IMR-90 (cell line): ENCODE results near the gene RNF32. TPM values are rescaled to one million over a fixed set of nuclear protein-coding genes. Genes with fewer than 3 reads are reported as not detected.

Experiments
- ATAC-seq: fragments of 200-7000 bp; cut with Tn5 transposase; 2 replicates; pipeline ENCODE4 v1.9.1; 2020; ENCODE audit warnings: low read depth, mild to moderate bottlenecking, moderate library complexity
- BruUV-seq: library from RNA; stranded (reverse); fragments of 400-500 nt; replicated peaks from 2 replicates; lab custom pipeline; 2021; lab: Mats Ljungman, UMichigan
- CTCF ChIA-PET: fragments of 300-600 bp; formaldehyde crosslinking; extraction: SDS; loops from one replicate; lab custom pipeline; 2021; ENCODE audit warnings: antibody characterized with exemption; lab: Yijun Ruan, JAX
- POLR2A ChIA-PET: fragments of 300-600 bp; sonication (Branson Sonifier 250); formaldehyde crosslinking; loops from one replicate; lab custom pipeline; 2022; ENCODE audit warnings: antibody characterized with exemption; ENCODE audit not compliant: unreplicated experiment; lab: Charles Lee
- DNase-seq: peaks from one replicate; pipeline ENCODE4 v3.0.0; 2013
- H2AFZ ChIP-seq: replicated peaks from 2 replicates; pipeline ENCODE3; 2013; ENCODE audit warnings: low read length, mild to moderate bottlenecking; ENCODE audit not compliant: poor library complexity
- H2AK5ac ChIP-seq: 2 replicates; pipeline ENCODE4 v1.6.1; 2013; ENCODE audit warnings: low read depth, low read length, inconsistent platforms
- H2AK9ac ChIP-seq: replicated peaks from 2 replicates; pipeline ENCODE3; 2013; ENCODE audit warnings: mild to moderate bottlenecking, low read depth, low read length, moderate library complexity; ENCODE audit not compliant: poor library complexity
- H2BK120ac ChIP-seq: 2 replicates; pipeline ENCODE4 v1.6.1; 2013; ENCODE audit warnings: low read depth, low read length, inconsistent platforms
- H2BK15ac ChIP-seq: 3 replicates; pipeline ENCODE4 v1.6.1; 2013; ENCODE audit warnings: low read depth, low read length, inconsistent platforms
- H2BK20ac ChIP-seq: 2 replicates; pipeline ENCODE4 v1.6.1; 2013; ENCODE audit warnings: low read depth, mild to moderate bottlenecking, inconsistent platforms, low read length, moderate library complexity
- H2BK5ac ChIP-seq: 2 replicates; pipeline ENCODE4 v1.6.1; 2013; ENCODE audit warnings: mild to moderate bottlenecking, low read depth, low read length, inconsistent platforms; ENCODE audit not compliant: poor library complexity, severe bottlenecking
- H3K14ac ChIP-seq: replicated peaks from 2 replicates; pipeline ENCODE4 v1.6.1; 2013; ENCODE audit warnings: low read depth, low read length, inconsistent platforms
- H3K18ac ChIP-seq: 2 replicates; pipeline ENCODE4 v1.6.1; 2013; ENCODE audit warnings: low read depth, low read length, control low read depth
- H3K23ac ChIP-seq: 2 replicates; pipeline ENCODE4 v1.6.1; 2013; ENCODE audit warnings: low read depth, low read length, inconsistent platforms
- H3K27ac ChIP-seq: 2 replicates; pipeline ENCODE4 v1.5.1; 2013; ENCODE audit warnings: mild to moderate bottlenecking, control low read depth, low read length; ENCODE audit not compliant: insufficient read depth
- H3K27me3 ChIP-seq: 2 replicates; pipeline ENCODE4 v1.6.1; 2013; ENCODE audit warnings: low read length; ENCODE audit not compliant: control insufficient read depth, insufficient read depth
- H3K36me3 ChIP-seq: 2 replicates; pipeline ENCODE4 v1.6.1; 2013; ENCODE audit warnings: low read length, mixed read lengths; ENCODE audit not compliant: control insufficient read depth, insufficient read depth
- H3K4ac ChIP-seq: 2 replicates; pipeline ENCODE4 v1.6.1; 2013; ENCODE audit warnings: low read depth, low read length, inconsistent platforms
- H3K4me1 ChIP-seq: 2 replicates; pipeline ENCODE4 v1.6.1; 2013; ENCODE audit warnings: low read length, mixed read lengths; ENCODE audit not compliant: control insufficient read depth, insufficient read depth
- H3K4me2 ChIP-seq: 2 replicates; pipeline ENCODE4 v1.6.1; 2013; ENCODE audit warnings: low read depth, mild to moderate bottlenecking, control low read depth, low read length, moderate library complexity
- H3K4me3 ChIP-seq: 2 replicates; pipeline ENCODE4 v1.5.1; 2013; ENCODE audit warnings: low read depth, mild to moderate bottlenecking, control low read depth, low read length, moderate library complexity; ENCODE audit not compliant: insufficient read depth
- H3K56ac ChIP-seq: 2 replicates; pipeline ENCODE4 v1.6.1; 2013; ENCODE audit warnings: low read length, inconsistent platforms; ENCODE audit not compliant: insufficient read depth; ENCODE audit errors: extremely low read depth
- H3K79me1 ChIP-seq, 2 experiments: 2 replicates each; pipeline ENCODE4 v1.6.1; 2013; ENCODE audit warnings: low read length in 2 of 2, inconsistent platforms in 1 of 2, low read depth in 1 of 2
- H3K9ac ChIP-seq: 2 replicates; pipeline ENCODE4 v1.6.1; 2013; ENCODE audit warnings: low read depth, low read length, control low read depth
- H3K9me1 ChIP-seq: 2 replicates; pipeline ENCODE4 v1.6.1; 2013; ENCODE audit warnings: low read length, inconsistent platforms; ENCODE audit not compliant: insufficient read depth
- H3K9me3 ChIP-seq: 2 replicates; pipeline ENCODE4 v1.6.1; 2013; ENCODE audit warnings: low read length; ENCODE audit not compliant: control insufficient read depth, insufficient read depth
- H4K20me1 ChIP-seq: 2 replicates; pipeline ENCODE4 v1.6.1; 2013; ENCODE audit warnings: low read length, inconsistent platforms; ENCODE audit not compliant: insufficient read depth
- H4K5ac ChIP-seq: 2 replicates; pipeline ENCODE4 v1.6.1; 2013; ENCODE audit warnings: mild to moderate bottlenecking, low read depth, low read length, control low read depth
- H4K8ac ChIP-seq, 2 experiments: 2 replicates each; pipeline ENCODE4 v1.6.1; 2013; ENCODE audit warnings: low read depth in 2 of 2, low read length in 2 of 2, control low read depth in 1 of 2, inconsistent platforms in 1 of 2
- H4K91ac ChIP-seq: 2 replicates; pipeline ENCODE4 v1.6.1; 2013; ENCODE audit warnings: low read depth, low read length, inconsistent platforms; ENCODE audit not compliant: insufficient read depth
- BHLHE40 ChIP-seq: fragments of 150-350 bp; IDR thresholded peaks from 2 replicates; pipeline ENCODE4 v1.6.1; 2016; ENCODE audit warnings: mild to moderate bottlenecking, low read depth, low read length
- CEBPB ChIP-seq: IDR thresholded peaks from 2 replicates; pipeline ENCODE4 v1.6.1; 2012; ENCODE audit warnings: low read depth, low read length, improper control_type of control experiment
- CHD1 ChIP-seq: IDR thresholded peaks from 2 replicates; pipeline ENCODE4 v1.6.1; 2012; ENCODE audit warnings: low read depth, low read length, improper control_type of control experiment
- ELK1 ChIP-seq: fragments of 150-350 bp; IDR thresholded peaks from 2 replicates; pipeline ENCODE4 v1.6.1; 2016; ENCODE audit warnings: low read depth, mild to moderate bottlenecking, low read length, moderate library complexity, borderline replicate concordance
- FOS ChIP-seq: fragments of 150-350 bp; IDR thresholded peaks from 2 replicates; pipeline ENCODE4 v1.6.1; 2016; ENCODE audit warnings: low read depth, low read length
- MAFK ChIP-seq: IDR thresholded peaks from 2 replicates; pipeline ENCODE4 v1.6.1; 2012; ENCODE audit warnings: low read depth, low read length, improper control_type of control experiment
- MAZ ChIP-seq: IDR thresholded peaks from 2 replicates; pipeline ENCODE4 v1.6.1; 2012; ENCODE audit warnings: low read depth, mild to moderate bottlenecking, low read length, improper control_type of control experiment, moderate library complexity, borderline replicate concordance
- MXI1 ChIP-seq: IDR thresholded peaks from 2 replicates; pipeline ENCODE4 v1.6.1; 2012; ENCODE audit warnings: low read depth, mild to moderate bottlenecking, low read length, moderate library complexity, borderline replicate concordance
- NFE2L2 ChIP-seq: fragments of 150-350 bp; IDR thresholded peaks from 2 replicates; pipeline ENCODE4 v1.6.1; 2016; ENCODE audit warnings: low read depth, mild to moderate bottlenecking, low read length
- POLR2A ChIP-seq: IDR thresholded peaks from 2 replicates; pipeline ENCODE4 v1.6.1; 2012; ENCODE audit warnings: mild to moderate bottlenecking, low read depth, low read length
- RAD21 ChIP-seq: IDR thresholded peaks from 2 replicates; pipeline ENCODE4 v1.6.1; 2012; ENCODE audit warnings: low read length, improper control_type of control experiment
- RCOR1 ChIP-seq: IDR thresholded peaks from 2 replicates; pipeline ENCODE4 v1.6.1; 2012; ENCODE audit warnings: mild to moderate bottlenecking, low read length, improper control_type of control experiment; ENCODE audit not compliant: insufficient replicate concordance
- RFX5 ChIP-seq: IDR thresholded peaks from 2 replicates; pipeline ENCODE4 v1.8.0; 2012; ENCODE audit warnings: low read depth, mild to moderate bottlenecking, low read length, moderate library complexity
- SMC3 ChIP-seq: fragments of 150-350 bp; IDR thresholded peaks from 2 replicates; pipeline ENCODE4 v1.6.1; 2016; ENCODE audit warnings: low read depth, mild to moderate bottlenecking, antibody characterized with exemption, low read length, moderate library complexity
- USF2 ChIP-seq: fragments of 150-350 bp; IDR thresholded peaks from 2 replicates; pipeline ENCODE4 v1.6.1; 2017; ENCODE audit warnings: mild to moderate bottlenecking, antibody characterized with exemption, low read length, low read depth
- WGBS, 2 experiments: methylation state at CpG; one replicate each; pipeline versions ENCODE4 v1.1.5 to v1.1.7; 2013; ENCODE audit warnings: missing lambda C conversion rate in 2 of 2; ENCODE audit not compliant: insufficient read length in 1 of 2; ENCODE audit errors: extremely low coverage in 2 of 2; 5-methylcytosine and 5-hydroxymethylcytosine counted together
- dilution Hi-C: fragments of 300-500 bp; cut with HindIII; formaldehyde crosslinking; loops from one replicate; pipeline ENCODE4 v1.14.3; 2018; ENCODE audit warnings: low sequenced_read_pairs; ENCODE audit not compliant: unreplicated experiment
- in situ Hi-C: fragments of 300-500 bp; cut with MboI; formaldehyde crosslinking; loops from 3 replicates; pipeline ENCODE4 v1.14.3; 2019; ENCODE audit warnings: low sequenced_read_pairs, inconsistent platforms, mixed read lengths
- intact Hi-C: fragments of 100-400 bp; cut with micrococcal nuclease; formaldehyde crosslinking; loops from 2 replicates; pipeline ENCODE4 v1.10.0; 2022
- polyA plus RNA-seq, 3 experiments: library from polyadenylated mRNA; depleted of rRNA; stranded (reverse); fragments of >200 nt; gene quantifications; 2 replicates each; pipeline ENCODE4 v1.2.3, GENCODE V29; 2012; ENCODE audit warnings: low replicate concordance in 1 of 3
- total RNA-seq: library from RNA; depleted of rRNA; stranded (reverse); fragments of >200 nt; gene quantifications from 2 replicates; pipeline ENCODE4 v1.2.3, GENCODE V29; 2012
- TF ChIP-seq, protein P1 (sequence below): conservative IDR thresholded peaks from 2 replicates; pipeline ENCODE4 v1.5.1; 2012; ENCODE audit warnings: mild to moderate bottlenecking, low read depth, low read length, improper control_type of control experiment

RNF32 gene
- total and polyA plus RNA-seq, 2 of the 4 experiments (the other 2 are of a cell fraction) = 0.36 to 0.63 TPM

DNA sequence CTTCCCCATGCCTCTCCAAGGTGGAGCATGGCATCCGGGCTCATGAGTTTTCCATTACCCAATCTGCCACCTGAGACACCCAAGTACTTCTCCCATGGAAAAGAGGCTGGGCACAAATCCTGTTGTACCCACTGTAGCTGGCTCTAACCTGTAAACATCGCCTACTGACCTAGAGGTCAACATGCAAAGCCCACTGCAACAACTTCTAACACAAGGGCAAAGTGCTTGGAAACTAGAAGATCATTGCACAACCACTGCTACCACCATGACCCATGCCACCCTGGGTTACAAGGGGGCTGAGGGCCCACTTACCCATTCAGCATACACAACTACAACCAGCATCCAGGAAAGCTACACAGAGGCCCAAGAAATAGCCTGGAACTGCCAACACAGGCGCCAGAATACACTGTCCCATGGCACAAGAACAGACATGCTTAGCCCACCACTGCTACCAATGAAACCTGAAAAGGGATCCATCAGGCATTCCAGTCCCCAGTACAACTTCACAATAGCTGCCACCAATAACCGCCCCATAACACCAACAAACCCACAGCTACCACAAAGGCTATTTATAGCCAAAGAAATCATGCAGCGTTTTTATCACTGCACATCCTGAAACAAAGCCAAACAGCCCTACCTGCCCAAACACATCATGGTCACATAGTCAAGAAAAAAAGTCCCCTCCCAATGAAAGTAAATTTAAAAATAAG lies 63.4 kb downstream of the RNF32 start:
- H3K9ac ChIP-seq = no peak overlapping the region
- no peak overlapping the region for H4K91ac ChIP-seq
- no peaks in the 10 kb centered on the region for H3K79me1 ChIP-seq
- H3K9me3 ChIP-seq = peaks cover 5% of the 10 kb centered on the region; the same call in 1 of the 2 replicates
- no peak overlapping the region for H3K4ac ChIP-seq
- H2BK5ac ChIP-seq = no peak overlapping the region
- no peak overlapping the region for H3K27ac ChIP-seq
- no TSS peak for BruUV-seq
- H2BK120ac ChIP-seq = no peak overlapping the region
- dilution Hi-C loops = no loop called here
- H4K20me1 ChIP-seq = no peaks in the 10 kb centered on the region
- H3K36me3 ChIP-seq = no peaks in the 10 kb centered on the region
- no peak overlapping the region for H2BK15ac ChIP-seq
- no peak overlapping the region for H4K8ac ChIP-seq
- H3K56ac ChIP-seq = no peak overlapping the region
- no peak overlapping the region for H2BK20ac ChIP-seq
- H3K27me3 ChIP-seq = no peaks in the 10 kb centered on the region
- ATAC-seq (no peak), DNase-seq (no peak)
- H3K18ac ChIP-seq = no peak overlapping the region
- no peak overlapping the region for H3K14ac ChIP-seq
- H2AK5ac ChIP-seq = no peak overlapping the region
- H4K5ac ChIP-seq = no peak overlapping the region
- no peak for TF ChIP-seq RCOR1
- TF ChIP-seq FOS = no peak
- TF ChIP-seq USF2 = no peak
- no peak for TF ChIP-seq POLR2A
- no peak for TF ChIP-seq ELK1
- TF ChIP-seq MAZ = no peak
- TF ChIP-seq NFE2L2 = no peak
- no peak for TF ChIP-seq MAFK
- no peak for TF ChIP-seq SMC3
- TF ChIP-seq, protein P1, sequence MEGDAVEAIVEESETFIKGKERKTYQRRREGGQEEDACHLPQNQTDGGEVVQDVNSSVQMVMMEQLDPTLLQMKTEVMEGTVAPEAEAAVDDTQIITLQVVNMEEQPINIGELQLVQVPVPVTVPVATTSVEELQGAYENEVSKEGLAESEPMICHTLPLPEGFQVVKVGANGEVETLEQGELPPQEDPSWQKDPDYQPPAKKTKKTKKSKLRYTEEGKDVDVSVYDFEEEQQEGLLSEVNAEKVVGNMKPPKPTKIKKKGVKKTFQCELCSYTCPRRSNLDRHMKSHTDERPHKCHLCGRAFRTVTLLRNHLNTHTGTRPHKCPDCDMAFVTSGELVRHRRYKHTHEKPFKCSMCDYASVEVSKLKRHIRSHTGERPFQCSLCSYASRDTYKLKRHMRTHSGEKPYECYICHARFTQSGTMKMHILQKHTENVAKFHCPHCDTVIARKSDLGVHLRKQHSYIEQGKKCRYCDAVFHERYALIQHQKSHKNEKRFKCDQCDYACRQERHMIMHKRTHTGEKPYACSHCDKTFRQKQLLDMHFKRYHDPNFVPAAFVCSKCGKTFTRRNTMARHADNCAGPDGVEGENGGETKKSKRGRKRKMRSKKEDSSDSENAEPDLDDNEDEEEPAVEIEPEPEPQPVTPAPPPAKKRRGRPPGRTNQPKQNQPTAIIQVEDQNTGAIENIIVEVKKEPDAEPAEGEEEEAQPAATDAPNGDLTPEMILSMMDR = no peak
- no peak for TF ChIP-seq BHLHE40
- no peak for TF ChIP-seq CEBPB
- no peak for TF ChIP-seq MXI1
- TF ChIP-seq RFX5 = no peak
- no peak for TF ChIP-seq RAD21
- TF ChIP-seq CHD1 = no peak
- CTCF ChIA-PET = no interaction called here
- H2AK9ac ChIP-seq = no peak overlapping the region
- no peak overlapping the region for H3K23ac ChIP-seq
- in situ Hi-C loops = no loop called here
- 100% methylated on average over 2 of the region's 5 CpGs; no CpG with 5 or more reads in 1 of the 2 experiments for WGBS, 2 experiments
- H3K4me3 ChIP-seq = no peak overlapping the region
- intact Hi-C loops = no loop called here
- POLR2A ChIA-PET = no interaction called here
- H3K4me2 ChIP-seq = no peak overlapping the region
- no peak overlapping the region for H2AFZ ChIP-seq
- H3K9me1 ChIP-seq = no peaks in the 10 kb centered on the region; the same call in 1 of the 2 replicates
- no peaks in the 10 kb centered on the region for H3K4me1 ChIP-seq
